Caki2 (cell line): ENCODE measurements around the gene TRPT1. TPM values are rescaled to one million over a fixed set of nuclear protein-coding genes. Genes with fewer than 3 reads are reported as not detected.
A peak's percentile ranks its signal among the peaks of the same experiment; 100 is the strongest.

Source experiments
- DNase-seq: peaks from one replicate; pipeline ENCODE4 v3.0.0-alpha.2; 2015; ENCODE audit warnings: low read depth
- in situ Hi-C: cut with HindIII; loops from 2 replicates; pipeline ENCODE4 v1.10.0; 2016; ENCODE audit warnings: low sequenced_read_pairs, low pct_unique_long_range_greater_than_20kb, mixed read lengths
- total RNA-seq: library from RNA; depleted of rRNA; stranded (reverse); fragments of >200 nt; shearing (Covaris generic); gene quantifications from 2 replicates; pipeline ENCODE4 v1.2.3, GENCODE V29; 2014; ENCODE audit warnings: low replicate concordance

The TRPT1 gene
- total RNA-seq, 1 experiment from 2014 or later: 72.3 TPM

DNA sequence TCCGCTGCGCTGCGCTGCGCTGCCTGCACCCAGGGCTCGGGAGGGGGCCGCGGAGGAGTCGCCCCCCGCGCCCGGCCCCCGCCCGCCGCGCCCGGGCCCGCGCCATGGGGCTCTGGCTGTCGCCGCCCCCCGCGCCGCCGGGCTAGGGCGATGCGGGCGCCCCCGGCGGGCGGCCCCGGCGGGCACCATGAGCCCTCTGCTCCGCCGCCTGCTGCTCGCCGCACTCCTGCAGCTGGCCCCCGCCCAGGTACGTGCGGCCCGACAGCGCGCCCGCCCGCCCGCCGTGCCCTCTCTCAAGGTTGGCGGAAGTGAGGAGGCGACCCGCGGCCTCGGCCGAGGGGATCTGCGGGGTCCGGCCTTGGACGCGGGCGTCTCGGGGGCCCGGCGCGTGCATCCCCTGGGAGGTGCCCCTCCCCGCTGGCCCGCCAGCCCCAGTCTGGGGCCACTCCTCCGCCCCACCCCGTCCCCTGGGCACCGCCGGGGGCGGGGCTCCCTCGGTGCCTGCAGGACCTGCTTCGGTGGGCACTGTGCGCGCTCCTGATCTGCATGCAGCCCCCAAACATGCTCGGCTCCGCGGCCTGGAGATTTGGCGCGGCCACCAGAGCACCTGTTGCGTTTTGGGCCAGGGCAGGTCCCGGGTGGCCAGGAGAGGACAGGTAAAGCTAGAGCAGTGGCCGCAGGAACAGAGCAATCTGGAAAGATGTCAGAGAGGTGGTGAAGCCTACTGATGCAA lies 8.8 kb upstream of the TRPT1 start:
- DNase-seq: peak; percentile 59
- in situ Hi-C loops: no loop called here

- peak; percentile 54 for DNase-seq
- in situ Hi-C loops: no loop called here
Measured at GRCh38 chr11:64233913-64234586, 8.1 kb upstream of the TRPT1 start, which contains the start of gene VEGFB. VEGFB (plus strand) TSS chr11:64234584; CDS start chr11:64234834, 250 bp downstream.

GRCh38 chr11:64232967-64233315 lies 7.0 kb upstream of the TRPT1 start:
- in situ Hi-C loops: no loop called here
- DNase-seq: no peak

GRCh38 chr11:64232182-64232966 lies 6.4 kb upstream of the TRPT1 start:
- in situ Hi-C loops: no loop called here
- no peak for DNase-seq

- no peak for DNase-seq
- in situ Hi-C loops: no loop called here
Measured at GRCh38 chr11:64231546-64231945, 5.6 kb upstream of the TRPT1 start.

DNA sequence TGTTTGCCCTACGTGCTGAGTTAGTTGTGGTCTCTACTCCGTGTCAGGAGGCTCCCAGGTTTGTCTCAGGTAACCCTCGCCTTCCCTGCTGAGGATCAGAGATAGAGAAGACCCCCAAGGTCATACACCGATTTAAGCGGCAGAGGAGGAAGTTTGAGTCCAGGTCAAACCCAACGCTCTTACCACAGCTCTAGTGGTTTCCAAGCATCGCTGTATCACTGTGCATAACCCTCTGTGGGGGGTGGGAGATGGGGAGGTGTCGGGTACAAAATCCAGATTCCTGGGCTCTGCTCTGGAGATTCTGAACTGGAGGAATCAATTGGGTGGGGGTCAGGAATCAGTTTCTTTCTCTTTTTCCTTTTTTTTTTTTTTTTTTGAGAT lies 5.0 kb upstream of the TRPT1 start:
- in situ Hi-C loops: no loop called here
- no peak for DNase-seq

GRCh38 chr11:64230171-64230984 lies 4.4 kb upstream of the TRPT1 start, which contains the start of gene DNAJC4:
DNAJC4 (plus strand) TSS chr11:64230548; CDS start chr11:64230855, 307 bp downstream.
- peak; percentile 92 for DNase-seq
- in situ Hi-C loops: no loop called here

GRCh38 chr11:64229744-64230170 lies 3.8 kb upstream of the TRPT1 start:
- DNase-seq: no peak
- in situ Hi-C loops: no loop called here

DNA sequence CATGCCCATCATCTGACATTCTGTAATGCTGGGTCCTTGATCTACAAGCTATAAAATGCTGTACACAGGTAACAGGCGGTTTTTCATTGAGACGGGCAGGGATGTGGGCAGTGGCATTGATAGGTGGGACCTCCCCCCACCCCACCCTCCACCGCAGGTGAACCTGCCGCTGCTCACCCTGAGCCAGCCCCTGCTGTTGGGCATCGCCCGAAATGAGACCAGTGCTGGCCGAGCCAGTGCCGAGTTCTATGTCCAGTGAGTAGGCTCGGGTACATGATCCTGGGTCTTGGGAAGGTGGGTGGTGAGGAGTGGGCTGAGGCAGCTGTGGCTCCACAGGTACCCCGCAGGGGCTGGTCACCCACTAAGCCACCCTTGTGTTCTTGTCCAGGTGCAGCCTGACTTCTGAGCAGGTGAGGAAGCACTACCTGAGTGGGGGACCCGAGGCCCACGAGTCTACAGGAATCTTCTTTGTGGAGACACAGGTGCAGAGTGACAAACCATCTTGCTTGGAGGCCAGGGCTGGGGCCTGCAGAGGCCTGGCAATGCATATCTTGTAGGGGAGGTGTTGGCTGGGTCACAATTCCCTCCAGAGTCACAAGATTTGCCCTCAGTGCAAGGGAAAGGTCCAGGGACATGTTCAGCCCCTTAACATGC lies 3.2 kb upstream of the TRPT1 start:
- in situ Hi-C loops: no loop called here
- DNase-seq: no peak

GRCh38 chr11:64227405-64227956 lies 1.5 kb upstream of the TRPT1 start:
- in situ Hi-C loops: no loop called here
- no peak for DNase-seq

- peak; percentile 46 for DNase-seq
- in situ Hi-C loops: no loop called here
Measured at GRCh38 chr11:64226507-64227051, 593 bp upstream of the TRPT1 start.

DNA sequence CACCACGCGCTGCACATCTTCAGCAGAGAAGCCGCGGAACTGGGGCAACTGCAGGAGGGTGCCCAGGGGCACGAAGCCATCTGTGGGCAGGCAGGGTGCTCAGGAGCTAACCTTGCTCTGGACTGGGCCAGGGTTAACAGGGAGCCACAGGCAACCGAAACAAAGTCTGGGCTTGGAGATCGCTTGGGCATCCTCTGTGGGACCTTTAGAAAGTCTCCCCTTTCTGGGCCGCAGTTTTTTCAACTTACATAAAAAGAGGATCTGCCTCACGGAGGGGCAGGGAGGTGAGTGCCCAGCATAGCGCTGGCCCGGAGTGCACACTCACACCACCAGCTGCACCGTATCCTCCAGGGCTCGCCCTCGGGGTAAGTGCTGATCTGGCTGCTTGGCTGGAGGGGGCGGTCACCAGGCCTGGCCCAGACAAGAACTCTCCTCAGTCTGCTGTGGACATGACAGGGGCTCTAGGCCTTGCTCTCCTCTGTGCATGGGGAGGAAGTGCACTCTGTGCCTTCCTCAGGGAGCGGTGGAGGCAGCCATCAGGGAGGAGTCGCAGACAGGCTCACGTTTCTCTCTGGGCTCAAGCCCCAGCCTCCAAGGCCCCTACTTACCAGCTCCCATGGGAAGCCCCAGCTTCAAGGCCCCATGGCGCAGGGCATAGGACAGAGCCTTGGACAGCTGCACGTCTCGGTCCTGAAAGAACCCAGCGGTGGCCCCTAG lies 937 bp downstream of the TRPT1 start:
- in situ Hi-C loops: no loop called here
- DNase-seq: no peak

GRCh38 chr11:64224151-64224890 lies 1.7 kb downstream of the TRPT1 start:
- in situ Hi-C loops: no loop called here
- no peak for DNase-seq

DNA sequence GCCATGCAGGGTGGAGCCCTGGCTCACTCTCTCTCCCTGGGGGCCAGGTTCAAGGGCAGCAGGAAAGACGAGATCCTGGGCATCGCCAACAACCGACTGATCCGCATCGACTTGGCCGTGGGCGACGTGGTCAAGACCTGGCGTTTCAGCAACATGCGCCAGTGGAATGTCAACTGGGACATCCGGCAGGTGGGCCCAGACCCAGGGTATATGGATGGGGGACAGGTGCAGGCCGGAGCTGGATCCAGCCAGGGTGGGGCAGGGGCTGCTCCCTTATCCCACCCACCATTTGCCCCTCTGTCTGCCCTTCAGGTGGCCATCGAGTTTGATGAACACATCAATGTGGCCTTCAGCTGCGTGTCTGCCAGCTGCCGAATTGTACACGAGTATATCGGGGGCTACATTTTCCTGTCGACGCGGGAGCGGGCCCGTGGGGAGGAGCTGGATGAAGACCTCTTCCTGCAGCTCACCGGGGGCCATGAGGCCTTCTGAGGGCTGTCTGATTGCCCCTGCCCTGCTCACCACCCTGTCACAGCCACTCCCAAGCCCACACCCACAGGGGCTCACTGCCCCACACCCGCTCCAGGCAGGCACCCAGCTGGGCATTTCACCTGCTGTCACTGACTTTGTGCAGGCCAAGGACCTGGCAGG lies 2.9 kb downstream of the TRPT1 start:
- no peak for DNase-seq
- in situ Hi-C loops: no loop called here

DNA sequence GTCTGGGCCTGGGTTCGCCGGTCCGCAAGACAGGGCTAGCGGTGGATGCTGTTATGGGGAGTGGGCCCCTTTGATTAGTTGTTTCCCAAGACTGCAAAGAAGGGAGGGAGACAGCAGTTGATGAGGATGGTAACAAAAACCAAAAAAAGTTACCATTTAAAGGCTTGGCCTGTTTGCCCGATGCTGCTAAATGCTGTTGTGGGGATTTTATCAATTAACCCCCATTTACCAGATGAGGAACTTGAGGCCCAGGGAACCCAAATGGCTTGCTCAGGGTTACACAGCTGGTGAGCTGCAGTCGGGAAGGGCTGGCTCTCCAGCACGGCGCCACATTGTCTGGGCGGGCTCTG lies 3.4 kb downstream of the TRPT1 start:
- DNase-seq: no peak
- in situ Hi-C loops: no loop called here

DNA sequence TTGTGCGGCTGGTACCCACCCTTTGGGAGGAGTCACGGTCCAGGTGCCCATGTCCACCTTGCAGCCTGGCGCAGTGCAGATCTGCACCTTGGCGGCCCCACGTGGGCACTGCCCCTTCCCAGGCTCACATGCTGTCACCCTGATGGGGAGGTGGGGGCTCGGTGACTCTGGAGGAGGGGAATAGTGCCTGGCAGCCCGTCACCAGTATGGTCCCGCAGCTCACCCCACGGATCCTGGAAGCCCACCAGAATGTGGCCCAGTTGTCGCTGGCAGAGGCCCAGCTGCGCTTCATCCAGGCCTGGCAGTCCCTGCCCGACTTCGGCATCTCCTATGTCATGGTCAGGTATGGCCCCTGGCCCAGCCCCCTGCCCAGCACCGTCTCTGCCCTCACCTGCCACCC lies 5.2 kb downstream of the TRPT1 start:
- in situ Hi-C loops: no loop called here

More for the DNA sequence above, 5.2 kb downstream of the TRPT1 start:
- no peak for DNase-seq
